ENCODE results near the gene THAP3.
"Not testable (repeated sequence)": the region's sequence is repeated elsewhere in the genome, so short reads cannot be mapped to it uniquely, and the experiment has no call there.

THAP3 gene

DNA sequence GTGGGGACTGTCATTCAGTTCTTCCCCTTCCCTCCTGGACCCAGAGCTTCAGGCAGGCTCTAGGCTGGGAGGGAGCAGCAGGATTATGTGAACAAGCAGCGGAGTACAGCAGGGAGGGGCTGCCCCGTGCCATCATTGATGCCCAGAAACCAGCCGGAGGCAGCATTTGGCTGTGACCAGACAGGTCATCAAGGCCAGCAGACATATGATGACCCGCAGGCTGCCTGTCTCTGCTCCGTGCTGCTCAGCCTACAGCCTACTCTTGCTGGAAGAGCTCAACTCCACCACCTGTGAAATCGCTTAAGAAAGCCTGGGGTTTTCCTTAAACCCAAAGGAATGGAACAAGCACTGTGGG is 26.9 kb upstream of the THAP3 start:
- Mint-ChIP-seq H3K27ac (peak overlapping the region; percentile 75), H3K4me1 (ENCODE audit: low read depth) (peaks cover 51% of the 10 kb centered on the region), H3K36me3 (ENCODE audit: low read depth) (peaks cover 89% of the 10 kb centered on the region), H3K27me3 (no peaks in the 10 kb centered on the region), H3K4me3 (no peak overlapping the region), H3K9me3 (no peaks in the 10 kb centered on the region)
- no peak for DNase-seq

- Mint-ChIP-seq H3K9me3 (no peaks in the 10 kb centered on the region), H3K27me3 (no peaks in the 10 kb centered on the region), H3K36me3 (ENCODE audit: low read depth) (peaks cover 73% of the 10 kb centered on the region), H3K4me1 (ENCODE audit: low read depth) (peaks cover 54% of the 10 kb centered on the region), H3K4me3 (peak overlapping the region; percentile 92), H3K27ac (peak overlapping the region; percentile 98)
- DNase-seq: peak; percentile 64
Measured at GRCh38 chr1:6599141-6599975, 25.3 kb upstream of the THAP3 start.

- H3K27me3 Mint-ChIP-seq, DNase-seq, H3K9me3 Mint-ChIP-seq: not testable (repeated sequence)
- Mint-ChIP-seq H3K4me3 (peak overlapping the region; percentile 92), H3K4me1 (ENCODE audit: low read depth) (peaks cover 55% of the 10 kb centered on the region), H3K36me3 (ENCODE audit: low read depth) (peaks cover 67% of the 10 kb centered on the region), H3K27ac (peak overlapping the region; percentile 98)
Measured at GRCh38 chr1:6599991-6600390, 24.7 kb upstream of the THAP3 start.

- Mint-ChIP-seq H3K27me3 (no peaks in the 10 kb centered on the region), H3K4me1 (ENCODE audit: low read depth) (peaks cover 53% of the 10 kb centered on the region), H3K27ac (peak overlapping the region; percentile 98), H3K4me3 (peak overlapping the region; percentile 92), H3K9me3 (no peaks in the 10 kb centered on the region), H3K36me3 (ENCODE audit: low read depth) (peaks cover 62% of the 10 kb centered on the region)
- no peak for DNase-seq
Measured at GRCh38 chr1:6600410-6601048, 24.1 kb upstream of the THAP3 start.

DNA sequence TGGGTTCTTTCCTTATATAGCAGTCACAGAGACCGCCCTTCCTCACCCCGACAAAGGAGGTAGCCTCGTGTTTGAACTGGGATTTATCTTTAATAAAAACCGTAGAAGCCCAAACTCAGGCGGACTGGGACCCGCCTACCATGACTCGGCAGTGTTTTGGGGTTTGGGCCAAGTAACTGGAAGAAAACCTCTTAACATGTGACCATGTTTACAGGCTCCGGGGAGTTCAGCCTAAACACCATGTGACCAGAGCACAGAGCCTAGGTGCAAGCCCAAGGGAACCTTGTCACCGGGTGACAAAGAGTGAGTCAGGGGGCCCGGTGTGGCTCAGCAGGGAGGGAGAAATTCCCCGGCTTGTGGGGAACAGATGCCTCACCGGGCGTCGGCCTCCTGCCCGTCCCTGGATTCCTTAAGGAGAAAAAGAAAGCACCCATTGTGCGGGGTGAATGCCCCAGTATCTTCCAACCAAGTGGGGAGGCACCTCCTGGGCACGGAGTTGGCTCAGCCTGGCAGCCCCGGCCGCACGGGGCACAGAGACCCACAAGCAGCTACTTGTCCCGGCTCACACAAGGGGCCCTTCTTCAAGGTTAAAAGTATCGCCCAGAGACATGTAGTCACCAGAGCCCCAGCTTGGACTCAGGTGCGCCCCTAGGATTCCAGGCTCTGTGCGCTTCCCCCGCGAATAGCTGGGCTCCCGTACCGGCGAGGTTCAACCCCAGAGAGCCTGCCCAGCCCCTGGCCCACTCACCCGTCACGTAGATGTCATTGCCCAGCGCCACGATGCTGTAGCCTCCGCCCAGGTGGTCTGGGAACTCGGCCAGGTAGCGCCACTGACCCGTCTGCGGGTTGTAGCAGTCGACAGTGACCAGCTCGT is 23.4 kb upstream of the THAP3 start:
- Mint-ChIP-seq H3K4me1 (ENCODE audit: low read depth) (peaks cover 46% of the 10 kb centered on the region), H3K27ac (peak overlapping the region; percentile 98), H3K27me3 (no peaks in the 10 kb centered on the region), H3K4me3 (peak overlapping the region; percentile 92), H3K9me3 (no peaks in the 10 kb centered on the region), H3K36me3 (ENCODE audit: low read depth) (peaks cover 54% of the 10 kb centered on the region)
- DNase-seq: peak; percentile 86

GRCh38 chr1:6601923-6602668 is 22.6 kb upstream of the THAP3 start:
- Mint-ChIP-seq H3K4me1 (ENCODE audit: low read depth) (peaks cover 38% of the 10 kb centered on the region), H3K9me3 (no peaks in the 10 kb centered on the region), H3K27ac (peak overlapping the region; percentile 98), H3K36me3 (ENCODE audit: low read depth) (peaks cover 46% of the 10 kb centered on the region), H3K4me3 (peak overlapping the region; percentile 92), H3K27me3 (no peaks in the 10 kb centered on the region)
- DNase-seq: no peak

DNA sequence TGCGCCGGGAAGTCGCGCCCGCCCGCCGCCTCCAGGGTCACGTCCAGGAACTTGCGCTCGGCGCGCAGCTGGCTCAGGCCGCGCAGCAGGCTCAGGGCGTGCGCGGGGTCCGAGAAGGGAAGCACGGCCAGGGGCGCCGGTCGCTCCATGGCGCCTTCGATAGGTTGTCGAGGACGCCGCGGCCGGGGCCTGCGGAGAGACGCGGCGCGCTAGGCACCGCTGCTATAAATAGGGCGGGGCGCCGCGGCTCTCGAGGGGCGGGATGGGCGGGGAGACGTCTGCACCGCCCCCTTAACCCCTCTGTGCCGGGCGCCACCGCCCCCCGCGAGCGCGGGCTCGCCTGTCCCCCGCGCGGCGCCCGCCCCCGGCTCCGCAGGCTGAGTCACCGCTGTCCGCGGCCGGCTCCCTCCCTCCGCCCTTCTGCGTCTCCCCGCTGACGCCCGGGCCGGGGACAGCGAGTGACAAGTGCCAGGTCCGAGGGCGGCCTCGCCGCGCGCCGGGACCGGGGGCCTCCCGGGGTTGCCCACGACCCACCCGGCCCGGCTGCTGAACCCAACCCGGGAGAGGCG is 21.9 kb upstream of the THAP3 start, which contains the start of gene KLHL21:
KLHL21 (minus strand) TSS at position 201 of the 569 bp plus-strand sequence; CDS start at position 149, 52 bp downstream.
- H3K9me3 Mint-ChIP-seq: no peaks in the 10 kb centered on the region
- peak within 1 kb of the TSS; percentile 98 for H3K27ac Mint-ChIP-seq
- peak within 1 kb of the TSS; percentile 92 for H3K4me3 Mint-ChIP-seq
- H3K36me3 Mint-ChIP-seq (ENCODE audit: low read depth): peaks cover 39% of the 10 kb centered on the region
- peaks cover 31% of the 10 kb centered on the region for H3K4me1 Mint-ChIP-seq (ENCODE audit: low read depth)
- no peaks in the 10 kb centered on the region for H3K27me3 Mint-ChIP-seq
- peak; percentile 92 for DNase-seq

DNA sequence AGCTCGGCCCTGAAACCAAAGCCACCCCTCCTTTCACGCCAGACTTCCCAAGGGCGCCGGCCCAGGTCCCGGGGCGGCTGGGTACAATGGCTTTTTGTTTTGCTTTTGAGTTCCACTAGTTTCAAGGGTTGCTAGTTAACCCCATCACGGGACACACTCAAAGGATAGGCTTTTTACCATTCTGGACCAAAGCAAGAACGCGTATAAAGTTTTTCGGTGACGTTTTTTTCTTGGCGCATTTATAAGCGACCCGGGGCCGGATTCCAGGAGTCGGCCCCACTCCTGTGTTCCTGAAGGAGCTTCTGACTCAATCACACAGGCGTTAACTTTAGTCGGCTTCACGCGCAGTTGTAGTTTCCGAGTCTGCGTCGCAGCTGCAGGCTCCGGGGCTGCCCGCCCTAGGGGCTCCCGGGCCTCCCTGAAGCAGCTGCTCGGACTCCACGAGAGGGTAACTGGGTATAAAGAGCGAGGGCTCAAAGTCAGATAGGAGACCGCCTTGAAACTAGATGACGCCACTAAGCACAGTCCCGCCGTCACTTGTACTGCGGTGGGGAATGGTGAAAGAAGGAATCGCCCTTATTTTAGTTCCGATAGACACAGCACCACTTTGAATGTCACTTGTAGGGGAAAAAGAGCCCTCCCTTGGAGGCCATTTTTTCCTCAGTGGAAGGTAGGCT is 21.3 kb upstream of the THAP3 start:
- H3K27me3 Mint-ChIP-seq: no peaks in the 10 kb centered on the region
- DNase-seq: peak; percentile 80
- peaks cover 33% of the 10 kb centered on the region for H3K36me3 Mint-ChIP-seq (ENCODE audit: low read depth)
- H3K4me1 Mint-ChIP-seq (ENCODE audit: low read depth): peaks cover 28% of the 10 kb centered on the region
- H3K4me3 Mint-ChIP-seq: peak overlapping the region; percentile 81
- no peaks in the 10 kb centered on the region for H3K9me3 Mint-ChIP-seq
- H3K27ac Mint-ChIP-seq: peak overlapping the region; percentile 97

- Mint-ChIP-seq H3K27ac (peak overlapping the region; percentile 97), H3K4me1 (ENCODE audit: low read depth) (peaks cover 24% of the 10 kb centered on the region), H3K36me3 (ENCODE audit: low read depth) (peaks cover 26% of the 10 kb centered on the region), H3K4me3 (peak overlapping the region; percentile 81), H3K9me3 (no peaks in the 10 kb centered on the region), H3K27me3 (no peaks in the 10 kb centered on the region)
- DNase-seq: peak; percentile 69
Measured at GRCh38 chr1:6603915-6604558, 20.6 kb upstream of the THAP3 start.

DNA sequence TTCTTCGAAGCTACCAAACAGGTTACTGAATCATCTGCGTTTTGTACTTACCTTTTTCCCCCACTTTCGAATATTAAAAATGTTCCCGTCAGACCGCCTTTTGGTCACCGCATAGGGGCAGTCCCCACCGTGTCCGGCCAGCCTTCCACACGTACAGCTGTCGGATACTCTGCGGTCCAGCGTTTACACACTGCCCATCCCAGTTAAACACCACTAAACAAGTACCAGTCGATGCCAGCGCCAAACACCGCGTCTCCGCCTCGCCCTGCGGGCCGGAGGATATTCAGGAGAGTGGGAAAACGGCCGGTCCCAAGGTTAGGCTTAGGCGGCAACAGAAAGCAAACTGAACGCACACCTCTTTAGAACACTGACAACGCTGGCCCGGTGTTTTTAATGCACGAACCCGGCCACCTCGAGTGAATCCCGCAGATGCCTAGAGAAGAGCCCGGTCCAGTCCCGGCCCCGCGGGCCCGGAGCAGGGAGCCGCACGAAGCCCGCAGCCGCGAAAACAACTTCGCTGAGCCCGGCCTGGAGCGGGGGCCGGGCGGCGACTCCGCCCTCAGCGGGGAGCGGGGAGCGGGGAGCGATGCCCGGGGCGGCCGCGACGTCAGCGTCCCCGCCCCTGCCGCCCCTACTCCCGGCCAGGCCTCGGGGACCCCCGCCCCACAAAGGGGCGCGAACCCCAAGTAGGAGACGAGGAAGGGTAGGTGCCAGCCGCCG is 11.9 kb upstream of the THAP3 start:
- Mint-ChIP-seq H3K4me1 (ENCODE audit: low read depth) (peaks cover 25% of the 10 kb centered on the region), H3K9me3 (no peaks in the 10 kb centered on the region), H3K36me3 (ENCODE audit: low read depth) (peaks cover 14% of the 10 kb centered on the region), H3K4me3 (peak overlapping the region; percentile 82), H3K27me3 (no peaks in the 10 kb centered on the region), H3K27ac (peak overlapping the region; percentile 78)
- DNase-seq: no peak

DNA sequence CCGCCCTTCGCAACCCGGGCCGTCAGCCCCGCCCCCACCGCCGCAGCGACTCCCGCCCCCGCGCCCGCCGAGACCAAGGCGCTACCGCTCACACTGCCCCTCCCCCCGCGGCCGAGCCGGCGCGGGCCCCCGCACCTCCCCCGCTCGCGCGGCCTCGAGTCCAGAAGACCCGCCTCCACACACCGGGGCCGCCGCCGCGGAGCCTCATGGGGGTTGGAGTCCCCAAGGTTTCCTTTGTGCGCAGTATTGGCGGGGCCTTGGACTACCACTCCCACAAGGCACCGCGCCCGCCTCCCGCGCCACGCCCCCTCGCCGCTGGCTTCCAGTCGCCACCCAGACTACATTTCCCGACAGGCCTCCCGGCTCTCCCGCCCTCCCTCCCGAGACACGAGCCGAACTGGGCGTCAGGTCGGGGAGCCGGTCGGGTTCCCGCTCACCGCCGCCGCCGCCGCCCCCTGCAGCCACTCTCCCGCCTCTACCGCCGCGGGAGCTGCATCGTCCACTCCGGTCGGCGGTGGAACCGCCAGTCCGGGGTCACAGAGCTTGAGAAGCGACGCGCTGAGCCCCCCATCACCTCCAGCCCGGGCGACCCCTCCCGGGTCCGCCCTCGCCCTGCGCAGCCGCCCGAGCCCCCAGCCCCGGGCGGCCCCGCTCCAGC is 11.2 kb upstream of the THAP3 start, which contains the start of gene PHF13:
PHF13 (plus strand) TSS at position 371 of the 658 bp plus-strand sequence. CDS start 336 bp downstream, outside the sequence.
- H3K27ac Mint-ChIP-seq: peak within 1 kb of the TSS; percentile 78
- H3K36me3 Mint-ChIP-seq (ENCODE audit: low read depth): peaks cover 20% of the 10 kb centered on the region
- no peaks in the 10 kb centered on the region for H3K9me3 Mint-ChIP-seq
- peak within 1 kb of the TSS; percentile 82 for H3K4me3 Mint-ChIP-seq
- peak; percentile 100 for DNase-seq
- peaks cover 25% of the 10 kb centered on the region for H3K4me1 Mint-ChIP-seq (ENCODE audit: low read depth)
- no peaks in the 10 kb centered on the region for H3K27me3 Mint-ChIP-seq

All from activated T-cell treated with anti-CD3 and anti-CD28 coated beads, Interleukin-2, amount 50 U/mL, for 24 hours (primary cell).